Activated CD4-positive, alpha-beta memory T cell treated with anti-CD3 and anti-CD28 coated beads for 36 hours (primary cell): Measurements from ENCODE around the gene BCAT1. TPM values are rescaled to one million over a fixed set of nuclear protein-coding genes. Genes with fewer than 3 reads are reported as not detected.
"Not testable (repeated sequence)": the region's sequence is repeated elsewhere in the genome, so short reads cannot be mapped to it uniquely, and the experiment has no call there.

ENCODE experiments used
- CTCF ChIA-PET: fragments of 350-600 bp; sonication (Branson Sonifier 250); formaldehyde crosslinking; loops from one replicate; lab custom pipeline; 2021; ENCODE audit warnings: antibody characterized with exemption, inconsistent platforms; lab: Charles Lee
- POLR2A ChIA-PET: fragments of 350-600 bp; sonication (Branson Sonifier 250); formaldehyde crosslinking; loops from one replicate; lab custom pipeline; 2021; ENCODE audit warnings: antibody characterized with exemption; lab: Charles Lee
- DNase-seq: peaks from one replicate; pipeline ENCODE4 v3.0.0-alpha.2; 2020
- H3K27ac Mint-ChIP-seq: one replicate; pipeline ENCODE4 v1.8.0; 2021; ENCODE audit warnings: mixed read lengths
- H3K27me3 Mint-ChIP-seq: one replicate; pipeline ENCODE4 v1.8.0; 2021; ENCODE audit warnings: mixed read lengths
- H3K36me3 Mint-ChIP-seq: one replicate; pipeline ENCODE4 v1.8.0; 2021; ENCODE audit warnings: mixed read lengths
- H3K4me1 Mint-ChIP-seq: one replicate; pipeline ENCODE4 v1.8.0; 2021; ENCODE audit warnings: low read depth, mixed read lengths
- H3K4me3 Mint-ChIP-seq: one replicate; pipeline ENCODE4 v1.8.0; 2021; ENCODE audit warnings: mild to moderate bottlenecking, mixed read lengths
- H3K9me3 Mint-ChIP-seq: one replicate; pipeline ENCODE4 v1.8.0; 2021; ENCODE audit warnings: mixed read lengths
- intact Hi-C: fragments of 100-400 bp; cut with micrococcal nuclease; formaldehyde crosslinking; loops from one replicate; pipeline ENCODE4 v1.15.1; 2023
- total RNA-seq, 2 experiments: library from RNA; stranded (reverse); gene quantifications; one replicate each; pipeline ENCODE4 v1.2.3, GENCODE V29; 2021

Gene BCAT1
- total RNA-seq, 2 experiments from 2014 or later, result 17.6 to 20.4 TPM

GRCh38 chr12:24861766-24862540 lies 86.9 kb downstream of the BCAT1 start:
- Mint-ChIP-seq H3K27me3 (peaks cover 2% of the 10 kb centered on the region), H3K4me1 (peaks cover 7% of the 10 kb centered on the region), H3K27ac (no peak overlapping the region), H3K4me3 (no peak overlapping the region), H3K36me3 (no peaks in the 10 kb centered on the region), H3K9me3 (peaks cover 18% of the 10 kb centered on the region)
- ChIA-PET POLR2A (no interaction called here), CTCF (no interaction called here)
- intact Hi-C loops, result no loop called here
- no peak for DNase-seq

GRCh38 chr12:24860546-24860945 lies 88.4 kb downstream of the BCAT1 start:
- POLR2A ChIA-PET, result no interaction called here
- Mint-ChIP-seq H3K4me1 (peaks cover 7% of the 10 kb centered on the region), H3K36me3 (no peaks in the 10 kb centered on the region), H3K9me3 (peaks cover 16% of the 10 kb centered on the region), H3K27ac (no peak overlapping the region), H3K4me3 (no peak overlapping the region), H3K27me3 (no peaks in the 10 kb centered on the region)
- CTCF ChIA-PET, result no interaction called here
- no peak for DNase-seq
- intact Hi-C loops, result no loop called here

- intact Hi-C loops, result loop anchor here (10.0 kb wide), 1 partner anchor 278 kb away; no protein-coding TSS in a partner anchor
- peaks cover 16% of the 10 kb centered on the region for H3K4me1 Mint-ChIP-seq
- H3K36me3 Mint-ChIP-seq, result no peaks in the 10 kb centered on the region
- POLR2A ChIA-PET, result interaction anchor here (0.6 kb wide), 1 partner anchor 852 kb away, joined by 3 read pairs; no protein-coding TSS in a partner anchor
- DNase-seq, result no peak
- H3K27ac Mint-ChIP-seq, result no peak overlapping the region
- CTCF ChIA-PET, result no interaction called here
- H3K9me3 Mint-ChIP-seq, result peaks cover 15% of the 10 kb centered on the region
- peaks cover 3% of the 10 kb centered on the region for H3K27me3 Mint-ChIP-seq
- H3K4me3 Mint-ChIP-seq, result no peak overlapping the region
These were observed 92.4 kb downstream of the BCAT1 start for GRCh38 chr12:24856541-24856940.

- POLR2A ChIA-PET, result interaction anchor here (1.1 kb wide), 1 partner anchor 15 kb away, joined by 3 read pairs; no protein-coding TSS in a partner anchor
- H3K9me3 Mint-ChIP-seq, result peaks cover 8% of the 10 kb centered on the region
These were observed 94.0 kb downstream of the BCAT1 start for GRCh38 chr12:24854908-24855307.

GRCh38 chr12:24854017-24854416 lies 94.9 kb downstream of the BCAT1 start:
- Mint-ChIP-seq H3K4me3 (no peak overlapping the region), H3K4me1 (peaks cover 16% of the 10 kb centered on the region), H3K27ac (no peak overlapping the region), H3K27me3 (peaks cover 11% of the 10 kb centered on the region), H3K36me3 (no peaks in the 10 kb centered on the region), H3K9me3 (peaks cover 4% of the 10 kb centered on the region)
- ChIA-PET POLR2A (interaction anchor here (1.1 kb wide), 1 partner anchor 14 kb away, joined by 3 read pairs; no protein-coding TSS in a partner anchor), CTCF (interaction anchor here (0.7 to 2.1 kb wide), 7 partner anchors 10 to 276 kb away, joined by 3 to 11 read pairs (median 3); no protein-coding TSS in a partner anchor)
- intact Hi-C loops, result loop anchor here (10.0 kb wide), 1 partner anchor 281 kb away; no protein-coding TSS in a partner anchor
- DNase-seq, result no peak

More at GRCh38 chr12:24854908-24855307, 94.0 kb downstream of the BCAT1 start:
- Mint-ChIP-seq H3K27ac (no peak overlapping the region), H3K4me3 (no peak overlapping the region), H3K27me3 (peaks cover 9% of the 10 kb centered on the region), H3K4me1 (peaks cover 16% of the 10 kb centered on the region), H3K36me3 (no peaks in the 10 kb centered on the region)
- no peak for DNase-seq
- CTCF ChIA-PET, result interaction anchor here (1.2 kb wide), 1 partner anchor 74 kb away, joined by 3 read pairs; no protein-coding TSS in a partner anchor
- intact Hi-C loops, result loop anchor here (10.0 kb wide), 1 partner anchor 280 kb away; no protein-coding TSS in a partner anchor

GRCh38 chr12:24853588-24853987 lies 95.3 kb downstream of the BCAT1 start:
- Mint-ChIP-seq H3K4me1 (peaks cover 16% of the 10 kb centered on the region), H3K9me3 (peaks cover 3% of the 10 kb centered on the region), H3K27ac (no peak overlapping the region), H3K4me3 (no peak overlapping the region), H3K27me3 (peaks cover 12% of the 10 kb centered on the region), H3K36me3 (no peaks in the 10 kb centered on the region)
- intact Hi-C loops, result loop anchor here (10.0 kb wide), 1 partner anchor 281 kb away; no protein-coding TSS in a partner anchor
- CTCF ChIA-PET, result interaction anchor here (0.7 to 2.2 kb wide), 9 partner anchors 9 to 277 kb away, joined by 3 to 19 read pairs (median 4); no protein-coding TSS in a partner anchor
- POLR2A ChIA-PET, result no interaction called here
- DNase-seq, result no peak

GRCh38 chr12:24853094-24853493 lies 95.8 kb downstream of the BCAT1 start:
- intact Hi-C loops, result loop anchor here (10.0 kb wide), 1 partner anchor 282 kb away; no protein-coding TSS in a partner anchor
- H3K9me3 Mint-ChIP-seq, result no peaks in the 10 kb centered on the region
- no peak for DNase-seq
- H3K4me1 Mint-ChIP-seq, result peaks cover 16% of the 10 kb centered on the region
- H3K27me3 Mint-ChIP-seq, result peaks cover 14% of the 10 kb centered on the region
- H3K4me3 Mint-ChIP-seq, result no peak overlapping the region
- H3K27ac Mint-ChIP-seq, result no peak overlapping the region
- H3K36me3 Mint-ChIP-seq, result no peaks in the 10 kb centered on the region
- ChIA-PET CTCF (interaction anchor here (0.7 to 2.2 kb wide), 9 partner anchors 9 to 277 kb away, joined by 3 to 19 read pairs (median 4); no protein-coding TSS in a partner anchor), POLR2A (no interaction called here)

GRCh38 chr12:24852420-24852819 lies 96.5 kb downstream of the BCAT1 start:
- intact Hi-C loops, result loop anchor here (1.0 to 10.0 kb wide), 2 partner anchors 49 to 282 kb away; no protein-coding TSS in a partner anchor
- Mint-ChIP-seq H3K36me3 (no peaks in the 10 kb centered on the region), H3K27ac (no peak overlapping the region), H3K4me1 (peaks cover 16% of the 10 kb centered on the region), H3K9me3 (no peaks in the 10 kb centered on the region), H3K4me3 (no peak overlapping the region), H3K27me3 (peaks cover 14% of the 10 kb centered on the region)
- no peak for DNase-seq
- POLR2A ChIA-PET, result no interaction called here
- CTCF ChIA-PET, result interaction anchor here (0.6 to 2.2 kb wide), 10 partner anchors 11 to 303 kb away, joined by 3 to 19 read pairs (median 3); no protein-coding TSS in a partner anchor

GRCh38 chr12:24851883-24852282 lies 97.0 kb downstream of the BCAT1 start:
- intact Hi-C loops, result loop anchor here (1.0 to 10.0 kb wide), 2 partner anchors 49 to 283 kb away; no protein-coding TSS in a partner anchor
- H3K36me3 Mint-ChIP-seq, DNase-seq, H3K9me3 Mint-ChIP-seq, POLR2A ChIA-PET, H3K4me3 Mint-ChIP-seq, H3K27ac Mint-ChIP-seq: not testable (repeated sequence)
- H3K27me3 Mint-ChIP-seq, result peaks cover 17% of the 10 kb centered on the region
- peaks cover 14% of the 10 kb centered on the region for H3K4me1 Mint-ChIP-seq
- CTCF ChIA-PET, result interaction anchor here (0.6 to 2.2 kb wide), 8 partner anchors 16 to 304 kb away, joined by 3 to 19 read pairs (median 3); no protein-coding TSS in a partner anchor

GRCh38 chr12:24851341-24851740 lies 97.6 kb downstream of the BCAT1 start:
- peaks cover 14% of the 10 kb centered on the region for H3K4me1 Mint-ChIP-seq
- H3K27ac Mint-ChIP-seq, result no peak overlapping the region
- H3K27me3 Mint-ChIP-seq, result peaks cover 17% of the 10 kb centered on the region
- no peak overlapping the region for H3K4me3 Mint-ChIP-seq
- POLR2A ChIA-PET, result no interaction called here
- H3K9me3 Mint-ChIP-seq, result no peaks in the 10 kb centered on the region
- CTCF ChIA-PET, result interaction anchor here (0.7 to 2.2 kb wide), 5 partner anchors 12 to 304 kb away, joined by 3 to 19 read pairs (median 3); no protein-coding TSS in a partner anchor
- intact Hi-C loops, result loop anchor here (10.0 kb wide), 1 partner anchor 283 kb away; no protein-coding TSS in a partner anchor
- no peak for DNase-seq
- H3K36me3 Mint-ChIP-seq, result no peaks in the 10 kb centered on the region

- POLR2A ChIA-PET, result no interaction called here
- H3K36me3 Mint-ChIP-seq, result no peaks in the 10 kb centered on the region
- CTCF ChIA-PET, result interaction anchor here (0.9 kb wide), 1 partner anchor 10 kb away, joined by 3 read pairs; no protein-coding TSS in a partner anchor
- intact Hi-C loops, result loop anchor here (10.0 kb wide), 1 partner anchor 284 kb away; no protein-coding TSS in a partner anchor
- no peaks in the 10 kb centered on the region for H3K9me3 Mint-ChIP-seq
- no peak overlapping the region for H3K27ac Mint-ChIP-seq
- H3K4me1 Mint-ChIP-seq, result peaks cover 17% of the 10 kb centered on the region
- no peak for DNase-seq
- peaks cover 17% of the 10 kb centered on the region for H3K27me3 Mint-ChIP-seq
- no peak overlapping the region for H3K4me3 Mint-ChIP-seq
These were observed 98.4 kb downstream of the BCAT1 start for GRCh38 chr12:24850496-24850895.
